Fibroblast of skin of scalp (primary cell): ENCODE results near the gene KRIT1. TPM values are rescaled to one million over a fixed set of nuclear protein-coding genes. Genes with fewer than 3 reads are reported as not detected.

Experiments
- DNase-seq: peaks from one replicate; pipeline ENCODE4 v3.0.0-alpha.2; 2013
- polyA plus RNA-seq, 2 experiments: library from polyadenylated mRNA; unstranded; fragments of 120-200 nt; gene quantifications; one replicate each; pipeline ENCODE4 v1.2.1, GENCODE V29; 2013; ENCODE audit not compliant: insufficient read length in 2 of 2

Gene KRIT1
- 18.7 TPM for polyA plus RNA-seq (2013, experiment 1 of 2; ENCODE audit: insufficient read length)
- 21.1 TPM for polyA plus RNA-seq (2013, experiment 2 of 2; ENCODE audit: insufficient read length)

DNA sequence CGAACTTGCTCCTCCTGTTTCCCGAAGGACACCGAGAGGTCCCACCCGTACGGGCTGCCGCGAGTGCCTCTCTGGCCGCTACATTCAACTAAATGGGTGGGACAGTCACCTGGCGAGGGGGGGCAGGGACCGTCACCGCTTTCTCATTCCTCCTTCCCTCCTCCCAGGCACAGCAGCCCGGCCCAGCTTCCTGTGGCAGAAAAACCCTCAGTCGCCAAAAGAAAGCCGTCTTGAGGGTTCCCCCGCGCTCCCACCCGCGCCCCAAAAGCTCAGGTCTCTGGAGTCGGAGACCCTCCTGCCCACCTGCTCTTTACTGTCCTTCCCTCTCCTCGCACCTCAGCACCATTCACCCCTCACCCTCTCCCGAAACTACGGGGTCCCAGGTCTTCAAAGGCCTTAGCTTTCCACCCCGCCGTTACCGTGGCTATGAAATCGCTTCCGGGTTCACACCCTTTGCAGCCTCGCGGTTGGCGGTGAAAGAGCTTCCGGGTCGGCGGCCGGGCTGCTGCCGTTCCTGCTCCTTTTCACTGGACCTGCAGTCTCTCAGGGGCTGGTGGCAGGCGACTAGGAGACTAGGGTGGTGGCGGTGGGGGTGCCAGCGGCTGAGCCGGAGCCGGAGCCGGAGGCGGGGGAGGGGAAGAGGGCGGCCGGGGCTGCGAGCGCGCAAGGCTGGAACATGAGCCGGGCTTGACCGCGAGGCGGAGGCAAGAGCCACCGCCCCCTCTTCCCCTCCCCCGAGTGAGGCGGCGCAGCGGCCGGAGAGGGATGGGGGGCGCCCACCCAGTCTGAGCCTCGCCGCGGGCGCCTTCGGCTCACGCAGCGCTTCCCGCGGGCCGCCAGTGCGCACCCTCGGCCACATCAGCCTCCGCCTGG, at the start of gene KRIT1, which contains the start of gene ANKIB1:
KRIT1 (minus strand) TSS at position 428 of the 873 bp plus-strand sequence. CDS start 3,779 bp downstream, outside the sequence.
ANKIB1 (plus strand) TSS at position 488 of the 873 bp plus-strand sequence. CDS start 49,005 bp downstream, outside the sequence.
- peak; percentile 84 for DNase-seq

DNA sequence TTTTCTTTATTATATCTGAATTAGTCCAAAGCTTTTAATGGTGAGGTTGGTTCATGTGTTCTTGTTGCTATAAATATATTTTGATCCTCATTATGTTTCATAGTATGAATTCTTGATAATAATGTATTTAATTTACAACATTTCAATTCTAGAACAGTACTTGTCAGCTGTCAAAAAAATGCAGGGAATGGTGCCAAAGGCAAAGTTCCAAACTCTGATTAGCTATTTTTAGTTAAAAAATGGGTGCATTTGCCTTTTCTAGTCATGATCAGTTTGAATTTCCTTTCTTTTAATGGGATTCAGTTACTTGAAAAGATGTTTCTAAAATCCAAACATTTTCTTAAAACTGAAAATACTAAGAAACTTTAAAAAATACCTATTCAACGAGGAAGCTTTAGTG, 49.7 kb upstream of the KRIT1 start:
- peak; percentile 27 for DNase-seq

DNA sequence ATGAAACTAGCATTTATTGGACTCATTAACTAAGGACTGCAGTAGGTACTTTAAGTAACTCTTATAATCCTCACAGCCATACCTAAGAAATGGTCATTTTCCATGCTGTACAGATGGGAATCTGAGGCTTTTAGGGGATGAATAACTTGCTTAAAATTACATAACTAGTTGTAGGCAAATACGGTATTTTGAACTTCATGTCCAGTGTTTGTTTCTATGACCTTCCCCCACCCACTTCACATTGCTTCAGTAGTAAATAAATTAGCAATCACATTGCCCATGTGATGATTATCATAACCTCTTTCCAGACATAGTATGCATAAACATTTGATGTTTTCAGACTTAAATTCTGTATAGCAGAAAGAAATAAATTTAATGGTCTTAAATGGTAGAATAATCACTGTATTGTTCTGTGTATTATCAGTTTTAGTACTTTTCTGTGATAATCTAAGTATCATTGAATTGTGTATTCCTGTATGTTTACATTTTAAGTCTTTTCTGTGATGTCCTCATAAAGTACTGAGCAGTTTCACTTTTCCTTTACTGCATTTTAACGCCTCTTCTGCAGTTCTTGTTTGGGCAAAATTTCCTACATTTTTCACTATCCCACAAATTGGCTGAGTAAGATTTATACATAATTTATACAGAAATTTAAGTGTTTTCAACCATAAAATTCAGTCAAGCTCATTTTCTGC, 48.3 kb upstream of the KRIT1 start:
- DNase-seq = no peak

DNA sequence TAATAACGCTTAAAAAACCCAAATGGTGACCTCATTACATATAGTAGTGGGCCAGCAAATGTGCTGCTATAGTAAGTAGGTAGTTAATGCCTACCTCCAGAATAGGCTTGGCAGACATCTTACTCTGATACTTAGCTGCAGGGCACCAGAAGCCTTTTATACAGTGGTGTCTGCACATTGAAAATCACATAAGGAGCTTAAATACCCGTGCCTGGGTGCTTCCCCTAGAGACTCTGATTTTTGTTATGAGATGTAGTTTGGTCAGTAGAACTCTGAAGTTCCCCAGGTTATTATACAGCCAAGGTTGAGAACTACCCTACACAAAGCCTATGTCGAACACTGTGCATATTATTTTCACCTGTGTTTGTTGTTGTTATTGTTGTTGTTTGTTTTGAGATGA, 47.3 kb upstream of the KRIT1 start:
- DNase-seq = no peak

DNA sequence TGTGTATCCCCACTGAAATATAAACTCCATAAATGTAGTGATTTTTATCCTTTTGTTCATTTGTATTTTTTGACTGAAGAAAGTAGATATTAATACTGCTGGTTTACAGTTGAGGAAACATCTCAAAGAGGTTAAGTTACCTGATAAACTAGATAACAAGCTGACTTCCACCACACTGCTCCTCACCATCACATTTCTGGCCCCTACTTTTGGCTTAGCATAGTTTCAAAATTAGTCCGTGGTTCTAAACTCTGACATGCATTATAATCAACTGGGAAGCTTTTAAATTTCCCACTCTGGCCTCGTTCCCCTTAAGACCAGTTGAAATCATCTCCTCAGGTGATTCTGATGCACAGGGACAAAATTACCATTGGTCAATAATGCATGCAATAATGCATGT, 43.6 kb upstream of the KRIT1 start:
- no peak for DNase-seq

DNA sequence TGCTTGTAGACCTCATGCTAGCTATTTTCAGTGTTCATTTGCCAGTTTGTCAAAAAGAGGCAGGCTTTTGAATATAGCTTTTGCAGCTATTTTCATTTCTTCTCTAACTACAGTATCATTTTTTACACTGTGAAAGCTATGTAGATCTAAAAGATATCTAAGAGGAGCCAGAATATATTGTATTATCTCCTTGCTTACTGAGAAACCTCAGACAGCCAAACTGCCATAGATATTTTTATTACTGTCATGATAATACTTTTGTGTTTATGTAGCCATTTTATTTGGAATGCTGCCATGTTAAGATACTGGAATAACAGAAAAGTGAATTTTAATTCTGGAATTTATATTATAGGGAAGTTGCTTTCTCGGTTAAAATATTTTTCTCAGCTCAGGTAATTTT, 37.2 kb upstream of the KRIT1 start:
- no peak for DNase-seq

DNA sequence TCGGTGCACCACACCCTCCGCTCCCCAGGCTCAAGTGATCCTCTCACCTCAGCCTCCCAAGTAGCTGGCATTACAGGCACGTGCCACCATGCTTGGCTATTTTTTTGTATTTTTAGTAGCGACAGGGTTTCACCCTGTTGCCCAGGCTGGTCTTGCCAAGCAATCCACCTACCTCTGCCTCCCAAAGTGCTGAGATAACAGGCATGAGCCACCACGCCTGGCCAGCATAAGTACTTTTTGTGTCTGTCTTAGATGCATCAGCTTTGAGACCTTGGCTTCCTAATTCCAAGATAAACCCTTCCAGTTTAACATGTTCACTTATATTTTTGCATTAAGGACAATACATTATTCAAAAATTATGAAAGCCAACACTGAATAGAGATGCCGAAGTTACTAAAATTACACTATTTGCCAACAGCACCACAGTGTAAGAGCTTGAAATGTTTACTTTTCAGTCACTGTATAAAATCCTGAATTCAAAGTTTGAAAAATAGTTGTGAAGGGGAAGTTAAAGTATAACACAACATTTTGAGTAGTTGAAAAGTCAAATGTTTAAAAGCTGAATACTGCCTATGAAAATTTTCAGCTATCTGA, 36.6 kb upstream of the KRIT1 start:
- DNase-seq = no peak

DNA sequence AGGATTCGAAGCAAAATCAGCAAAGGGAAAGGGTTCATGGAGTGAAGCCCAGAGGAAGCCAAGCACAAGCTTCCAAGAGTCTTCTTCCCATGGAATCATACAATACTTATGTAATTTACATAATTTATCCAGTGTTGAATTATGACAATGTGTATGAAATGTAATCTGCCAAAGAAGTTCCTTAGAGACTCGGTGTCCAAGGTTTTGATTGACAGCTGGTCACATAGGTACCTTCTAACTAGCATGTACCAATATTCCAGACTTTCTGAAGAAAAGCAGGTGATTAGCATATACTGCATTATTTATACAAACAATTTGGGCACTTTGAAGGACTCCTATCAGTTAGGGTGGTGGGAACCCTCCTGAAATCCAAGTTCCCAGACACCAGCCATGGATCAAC, 35.3 kb upstream of the KRIT1 start:
- DNase-seq = no peak

DNA sequence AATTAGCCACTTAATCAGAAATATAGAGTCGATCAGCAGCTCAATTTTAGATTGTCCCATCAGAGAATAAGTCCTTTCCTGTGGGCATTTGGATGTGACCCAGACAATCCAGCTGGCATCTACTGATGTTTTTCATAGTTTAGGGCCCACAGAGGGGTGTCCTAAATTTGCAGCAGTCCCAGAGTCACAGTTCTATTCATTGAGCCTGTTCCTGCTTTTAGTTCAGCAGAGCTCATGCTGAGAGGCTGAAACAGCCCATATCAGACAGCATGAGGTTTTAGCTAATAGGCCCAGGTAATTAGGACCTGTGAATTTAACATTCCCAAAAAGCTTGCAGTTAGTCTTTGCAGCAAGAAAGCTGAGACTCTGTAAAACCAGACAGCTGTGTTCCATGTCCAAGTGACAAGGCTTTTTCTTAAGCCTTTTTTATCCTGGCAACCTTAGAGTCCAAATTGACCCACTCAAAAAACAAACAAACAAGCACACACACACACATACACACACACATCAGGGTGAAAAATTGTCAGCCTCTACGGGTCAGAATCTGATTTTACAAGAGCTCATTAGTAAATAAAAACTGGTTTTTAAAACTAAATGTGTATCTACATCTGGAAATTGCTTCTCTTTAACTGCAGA, 33.8 kb upstream of the KRIT1 start:
- no peak for DNase-seq

DNA sequence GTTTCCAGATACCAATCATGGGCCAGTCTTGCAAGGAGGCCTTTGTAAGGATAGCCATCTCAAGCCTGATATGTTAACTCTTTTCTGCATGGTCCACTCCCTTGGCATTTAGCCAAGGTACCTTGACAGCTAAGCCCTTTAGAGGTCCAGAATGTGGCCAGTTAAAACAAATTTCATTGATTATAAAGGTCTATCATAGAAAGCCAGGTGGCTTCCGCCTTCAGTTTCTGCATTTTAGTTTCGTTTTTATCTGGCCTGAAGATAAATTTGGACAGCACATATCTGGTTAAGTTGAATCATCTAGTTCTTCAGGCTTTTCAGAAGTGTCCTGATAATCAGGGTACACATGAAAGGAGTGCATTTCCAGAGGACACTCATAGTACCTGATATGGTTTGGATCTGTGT, 30.7 kb upstream of the KRIT1 start:
- no peak for DNase-seq

DNA sequence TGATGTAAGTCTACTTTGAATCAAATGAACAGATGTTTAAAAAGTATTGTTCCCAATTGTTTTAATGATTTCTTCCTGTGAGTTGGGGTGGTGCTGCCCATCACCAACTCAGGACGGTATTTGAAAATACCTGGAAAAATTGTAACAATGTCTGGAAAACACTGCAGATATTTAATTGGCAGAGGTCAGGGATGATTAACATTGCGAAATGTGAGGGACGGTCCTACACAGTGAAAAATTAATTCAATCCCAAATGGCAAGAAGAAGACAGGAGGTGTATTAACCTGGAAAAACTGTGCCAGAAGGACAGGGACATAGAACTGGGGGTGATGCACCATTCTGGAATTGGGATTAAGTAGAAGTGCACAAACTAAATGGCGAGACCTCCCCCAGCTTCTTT, 29.6 kb upstream of the KRIT1 start:
- DNase-seq = no peak

DNA sequence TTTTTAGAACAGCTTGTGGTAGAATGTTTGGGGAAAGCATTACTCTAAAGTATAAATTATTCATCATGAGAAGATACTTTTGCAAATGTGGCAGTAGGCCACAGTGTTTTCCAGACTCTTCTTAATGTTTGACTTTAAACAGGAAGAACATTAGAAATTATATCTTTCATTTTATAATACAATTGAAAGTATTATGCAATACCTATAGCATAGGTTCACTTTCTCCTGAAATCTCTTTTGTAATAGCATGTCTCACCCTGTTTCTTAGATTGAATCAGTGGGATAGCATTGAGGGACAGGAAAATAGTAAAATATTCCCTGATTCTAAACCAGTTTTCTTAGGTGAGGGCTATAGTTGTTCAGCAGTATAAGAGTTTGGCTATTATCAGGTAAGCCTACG, 23.2 kb upstream of the KRIT1 start:
- no peak for DNase-seq

DNA sequence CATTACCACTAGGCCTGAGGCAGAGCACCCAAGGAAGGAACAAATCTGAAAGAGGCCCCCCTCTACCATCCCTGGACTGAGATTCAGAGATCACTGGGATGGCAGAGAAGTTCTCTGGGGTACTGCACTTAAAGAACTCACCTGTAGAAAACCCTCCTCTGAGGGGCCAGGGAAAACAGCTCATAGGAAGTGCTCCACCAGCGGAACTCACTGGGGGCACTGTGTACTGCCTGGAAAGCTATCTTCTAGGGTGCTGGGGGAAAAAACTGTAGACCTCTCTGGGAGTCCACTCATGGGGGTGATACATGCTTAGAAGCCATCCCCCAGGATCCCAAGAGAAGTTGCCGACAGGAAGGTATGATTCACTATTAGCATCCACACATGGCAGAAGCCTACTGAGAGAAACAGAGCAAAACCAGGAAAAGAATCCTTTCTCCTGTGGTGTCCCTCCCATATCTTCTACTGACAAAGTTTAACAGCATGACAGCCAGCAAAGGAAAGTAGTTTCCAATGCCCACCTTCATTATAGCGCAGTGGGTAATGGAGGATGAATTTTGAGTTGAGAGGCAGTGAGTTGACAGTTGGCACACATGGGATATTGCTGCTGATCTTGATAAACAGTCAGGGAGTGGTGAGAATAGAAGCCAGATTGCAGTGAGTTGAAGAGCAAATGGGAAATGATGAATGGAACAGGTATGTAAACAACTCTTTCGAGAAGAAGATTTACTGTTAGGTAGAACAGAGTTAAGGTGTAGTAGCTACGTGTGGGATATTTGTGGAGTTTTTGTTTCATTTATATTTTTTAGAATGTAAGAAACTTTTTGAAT, 20.9 kb upstream of the KRIT1 start:
- peak; percentile 18 for DNase-seq

DNA sequence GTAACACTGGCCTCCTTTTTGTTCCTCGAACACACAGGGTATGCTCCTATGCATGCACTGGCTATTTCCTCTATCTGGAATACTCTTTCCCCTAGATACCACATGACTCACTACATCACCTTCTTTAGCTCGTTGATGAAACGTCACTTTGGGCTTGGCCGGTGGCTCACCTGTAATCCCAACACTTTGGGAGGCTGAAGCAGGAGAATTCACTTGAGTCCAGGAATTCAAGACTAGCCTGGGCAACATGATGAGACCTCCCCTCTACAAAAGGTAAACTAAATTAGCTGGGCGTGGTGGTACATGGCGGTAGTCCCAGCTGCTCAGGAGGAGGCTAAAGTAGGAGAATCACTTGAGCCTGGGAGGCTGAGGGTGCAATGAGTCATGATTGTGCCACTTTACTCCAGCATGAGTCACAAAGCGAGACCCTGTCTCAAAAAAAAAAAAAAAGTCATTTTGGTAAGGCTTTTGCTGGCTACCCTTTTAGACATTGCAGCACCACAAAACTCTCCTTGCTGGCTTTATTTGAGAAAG, 14.6 kb upstream of the KRIT1 start:
- DNase-seq = no peak

DNA sequence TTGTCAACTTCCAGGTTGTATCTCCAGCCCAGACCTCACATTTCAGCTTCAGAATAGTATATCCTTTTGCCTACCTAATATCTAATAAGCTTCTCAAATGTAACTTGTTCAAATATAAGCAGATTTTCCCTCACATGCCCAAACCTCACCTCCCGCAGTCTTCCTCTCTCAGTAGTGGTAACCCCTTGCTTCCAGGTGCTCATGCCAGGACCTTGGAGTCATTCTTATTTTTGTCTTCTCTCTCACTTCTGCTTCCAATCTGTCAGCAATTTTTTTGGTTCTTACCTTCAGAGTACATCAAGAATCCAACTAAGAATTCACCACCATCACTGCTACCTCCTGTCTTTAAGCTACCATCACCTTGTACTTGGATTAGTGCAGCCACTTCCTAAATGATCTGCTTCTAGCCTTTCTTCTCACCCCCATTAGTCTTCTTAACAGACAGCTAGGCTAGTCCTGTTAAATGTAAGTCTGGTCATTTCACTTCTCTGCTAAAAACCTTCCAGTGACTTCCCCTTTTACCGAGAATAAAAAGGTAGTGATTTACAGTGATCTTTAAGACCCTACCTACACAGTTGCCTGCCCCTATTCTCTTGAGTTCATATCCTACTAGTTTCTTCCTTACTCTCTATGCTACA, 14.0 kb upstream of the KRIT1 start:
- no peak for DNase-seq

DNA sequence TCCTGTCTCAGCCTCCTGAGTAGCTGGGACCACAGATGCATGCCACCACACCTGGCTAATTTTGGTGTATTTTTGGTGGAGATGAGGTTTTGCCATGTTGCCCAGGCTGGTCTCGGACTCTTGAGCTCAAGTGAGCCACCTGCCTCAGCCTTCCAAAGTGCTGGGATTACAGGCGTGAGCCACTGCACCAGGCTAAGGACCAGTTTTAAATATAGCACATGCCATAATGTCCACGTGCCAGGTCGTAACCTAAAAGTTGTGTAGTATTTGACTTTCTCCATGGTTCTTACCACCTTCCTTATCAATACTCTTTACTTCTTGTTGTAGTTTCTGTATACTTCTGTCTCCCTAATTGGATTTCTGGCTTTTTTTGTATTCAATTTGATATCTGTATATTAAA, 13.3 kb upstream of the KRIT1 start:
- DNase-seq = no peak

DNA sequence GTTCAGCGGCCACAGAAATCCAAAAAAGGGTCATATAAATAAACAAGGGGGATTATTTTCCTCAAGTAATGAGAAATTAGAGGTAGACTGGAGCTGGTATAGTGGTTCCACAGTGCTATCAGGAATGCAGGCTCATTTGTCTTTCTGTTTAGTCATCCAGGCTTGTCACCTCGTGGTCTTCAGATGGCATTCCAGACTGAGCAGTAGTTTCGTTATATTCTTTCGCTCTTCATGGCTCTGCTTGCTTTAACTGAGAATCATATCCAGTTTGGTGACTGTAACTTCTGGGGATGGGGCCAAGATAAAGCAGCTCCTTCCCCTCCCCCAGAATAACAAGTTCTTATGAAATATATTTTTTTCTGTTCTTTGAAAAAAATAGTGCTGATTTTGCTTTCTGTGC, 9.6 kb upstream of the KRIT1 start:
- DNase-seq = peak; percentile 95

DNA sequence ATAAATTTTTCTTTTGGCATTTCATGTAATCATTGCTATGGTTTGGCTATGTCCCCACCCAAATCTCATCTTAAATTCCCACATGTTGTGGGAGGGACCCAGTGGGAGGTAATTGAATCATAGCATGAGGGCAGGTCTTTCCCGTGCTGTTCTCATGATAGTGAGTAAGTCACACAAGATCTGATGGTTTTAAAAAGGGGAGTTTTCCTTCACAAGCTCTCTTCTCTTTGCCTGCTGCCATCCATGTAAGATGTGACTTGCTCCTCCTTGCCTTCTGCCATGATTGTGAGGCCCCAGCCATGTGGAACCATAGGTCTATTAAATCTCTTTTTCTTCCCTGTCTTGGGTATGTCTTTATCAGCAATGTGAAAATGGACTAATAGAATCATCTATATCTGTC, 9.1 kb upstream of the KRIT1 start:
- DNase-seq = peak; percentile 59

DNA sequence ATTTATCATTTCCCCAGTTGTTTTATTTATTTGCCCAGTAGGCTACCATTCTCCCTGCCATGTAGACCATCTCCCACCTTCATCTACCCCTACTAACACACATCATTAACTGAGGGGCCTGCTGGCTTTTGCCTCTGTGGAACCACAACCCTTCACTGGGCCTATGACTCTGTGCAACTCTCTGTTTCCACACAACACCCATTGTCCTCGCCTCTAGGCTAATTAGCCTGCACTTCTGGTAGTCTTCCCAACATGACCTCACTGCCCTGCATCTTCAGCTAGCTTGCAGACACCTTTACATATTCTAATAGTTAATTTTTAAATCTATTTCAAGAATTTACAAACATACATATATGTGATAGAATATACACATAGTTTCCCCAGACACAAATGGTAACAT, 7.5 kb upstream of the KRIT1 start:
- DNase-seq = no peak

DNA sequence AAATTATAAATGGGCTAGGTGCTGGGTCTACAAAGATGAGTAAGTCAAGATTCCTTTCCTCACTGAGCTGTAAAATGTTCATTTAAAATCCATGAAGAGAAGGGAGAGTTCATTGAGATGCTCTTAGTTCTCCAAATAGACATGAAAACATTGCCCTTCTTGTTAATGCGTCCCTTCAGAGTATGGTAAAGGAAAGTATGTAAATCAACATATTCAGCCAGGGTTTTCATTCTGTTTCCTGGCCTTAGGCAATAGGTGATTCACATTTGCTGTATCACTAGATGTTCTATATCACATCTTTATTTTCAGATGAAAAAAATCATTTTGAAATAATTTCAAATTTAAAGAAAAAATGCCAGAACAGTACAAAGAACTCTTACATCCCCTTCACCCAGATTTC, 5.5 kb upstream of the KRIT1 start:
- DNase-seq = no peak

DNA sequence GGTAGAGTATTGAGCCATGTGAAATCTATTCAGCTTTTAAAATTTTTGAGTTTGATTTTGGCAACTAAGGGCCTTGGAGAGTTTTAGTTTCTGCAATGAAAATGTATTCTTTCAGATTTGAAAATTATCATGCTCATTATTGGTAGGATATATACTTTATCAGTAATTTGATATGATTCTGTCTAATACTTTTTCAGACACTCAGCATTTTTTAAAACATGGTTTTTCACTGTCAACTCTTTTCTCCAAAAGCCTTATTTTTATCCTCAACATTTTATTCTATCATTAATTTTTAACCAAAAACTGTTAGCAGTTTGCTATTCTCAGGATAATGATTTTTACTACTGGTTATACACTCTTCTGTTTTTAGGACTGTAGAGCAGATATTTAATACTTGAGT, 4.9 kb upstream of the KRIT1 start:
- DNase-seq = no peak
